Hematopoietic multipotent progenitor cell treated with erythropoietin and hydrocortisone succinate and interleukin-3 and kit ligand, for 4 days (in vitro differentiated cells): ENCODE measurements around the gene UGDH.
"Not testable (repeated sequence)": the region's sequence is repeated elsewhere in the genome, so short reads cannot be mapped to it uniquely, and the experiment has no call there.

ENCODE experiments used
- DNase-seq: peaks from one replicate; pipeline ENCODE4 v3.0.0-alpha.2; 2015

The UGDH gene

DNA sequence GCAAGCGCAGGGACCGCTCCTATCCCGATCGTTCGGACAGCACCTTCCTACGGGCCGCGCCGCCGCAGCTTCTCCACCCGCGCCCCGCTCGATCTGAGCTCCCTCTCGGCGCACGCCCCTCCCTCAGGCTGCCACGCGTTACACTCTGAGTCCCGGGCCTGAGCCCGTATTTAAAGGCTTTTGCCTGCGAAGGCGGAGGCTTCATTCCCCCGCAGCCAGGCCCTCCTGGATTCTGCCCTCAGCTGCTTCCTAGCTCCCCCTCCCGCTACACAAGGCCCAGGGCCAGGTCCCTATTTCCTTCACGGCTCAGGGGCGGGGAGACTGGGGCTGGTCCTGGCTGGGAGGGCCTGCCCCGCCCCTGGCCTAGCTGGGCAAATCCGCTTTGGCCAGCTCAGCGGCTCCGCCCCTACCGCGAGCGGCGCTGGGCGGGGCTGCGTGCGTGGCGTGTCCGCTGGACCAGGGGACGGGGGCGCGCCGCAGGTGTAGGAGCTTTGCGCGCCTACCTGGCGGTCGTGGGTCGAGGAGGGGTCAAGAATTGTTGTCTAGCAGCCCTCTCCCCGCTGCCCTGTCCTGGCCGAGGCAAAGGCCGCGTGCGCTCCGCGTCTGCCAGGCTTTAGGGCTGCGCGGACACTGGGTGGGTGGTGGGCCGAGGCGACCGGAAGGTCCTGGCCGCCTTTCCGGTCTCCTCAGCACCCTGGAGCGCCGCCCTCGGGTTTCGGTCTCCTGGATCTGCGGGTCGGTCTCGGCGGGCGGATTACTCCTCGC, at the start of gene UGDH:
UGDH (minus strand) TSS at position 144 of the 765 bp plus-strand sequence. CDS start 5,927 bp downstream, outside the sequence.
- DNase-seq: peak; percentile 98

DNA sequence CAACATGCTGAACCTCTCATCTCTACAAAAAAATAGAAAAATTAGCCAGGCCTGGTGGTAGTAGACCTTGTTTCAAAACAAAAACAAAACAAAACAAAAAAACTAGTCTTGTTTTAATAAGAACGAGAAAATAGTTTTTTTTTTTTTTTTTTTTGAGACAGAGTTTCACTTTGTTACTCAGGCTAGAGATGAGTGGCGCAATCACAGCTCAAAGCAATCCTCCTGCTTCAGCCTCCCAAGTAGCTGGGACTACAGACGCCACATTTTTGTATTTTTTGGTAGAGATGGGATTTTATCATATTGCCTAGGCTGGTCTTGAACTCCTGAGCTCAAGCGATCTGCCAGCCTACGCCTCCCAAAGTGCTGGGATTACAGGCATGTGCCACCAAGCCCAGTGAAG, 47.7 kb upstream of the UGDH start:
- DNase-seq: no peak

DNA sequence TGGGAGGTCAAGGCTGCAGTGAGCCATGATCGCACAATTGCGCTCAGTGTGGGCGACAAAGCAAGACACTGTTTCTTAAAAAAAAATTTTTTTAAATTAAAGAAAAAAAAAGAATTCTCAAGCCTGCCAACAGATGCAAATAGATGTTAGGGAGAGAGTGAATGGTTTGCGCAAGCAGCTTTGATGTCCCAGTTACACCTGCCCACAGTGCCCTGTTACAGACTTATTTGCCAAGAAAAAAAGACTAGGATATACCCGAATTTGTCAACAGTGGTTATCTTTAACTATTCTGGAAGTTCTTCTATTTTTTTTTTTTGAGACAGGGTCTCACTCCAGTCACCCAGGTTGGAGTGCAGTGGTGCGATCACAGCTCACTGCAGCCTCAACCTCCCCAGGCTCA, 44.3 kb upstream of the UGDH start:
- no peak for DNase-seq

DNA sequence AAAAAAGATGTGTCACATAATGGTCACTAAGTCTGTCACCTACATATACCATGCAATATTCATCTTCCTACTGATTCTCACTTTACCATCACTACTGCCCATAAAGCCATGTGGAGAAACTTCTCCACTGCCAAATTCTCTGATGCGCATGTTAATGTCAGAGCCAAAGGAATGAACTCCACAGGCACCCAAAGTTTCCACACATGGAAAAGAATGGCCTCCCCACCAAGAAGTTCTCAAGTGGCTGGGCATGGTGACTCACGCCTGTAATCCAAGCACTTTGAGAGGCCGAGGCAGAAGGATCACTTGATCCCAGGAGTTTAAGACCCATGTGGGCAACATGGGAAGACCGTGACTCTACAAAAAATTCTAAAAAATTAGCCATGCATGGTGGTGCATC, 43.8 kb upstream of the UGDH start:
- no peak for DNase-seq

DNA sequence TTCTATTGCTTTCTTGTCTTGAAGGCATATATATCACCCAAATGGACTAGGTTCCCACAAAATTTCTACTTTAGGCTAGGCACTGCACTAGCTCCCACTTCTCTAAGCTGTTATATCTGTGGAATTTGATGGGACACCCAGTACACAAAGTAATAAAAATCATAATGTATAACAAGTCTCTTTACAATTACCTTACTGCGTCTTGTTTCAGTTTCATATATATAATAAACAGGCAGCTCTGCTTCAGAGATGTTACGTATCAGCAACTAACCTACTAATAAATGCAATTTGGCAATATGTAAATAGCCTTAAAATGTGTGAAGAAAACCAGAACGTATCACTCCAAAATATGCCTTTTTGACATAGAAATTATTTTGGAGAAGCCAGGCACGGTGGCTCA, 42.0 kb upstream of the UGDH start:
- no peak for DNase-seq

DNA sequence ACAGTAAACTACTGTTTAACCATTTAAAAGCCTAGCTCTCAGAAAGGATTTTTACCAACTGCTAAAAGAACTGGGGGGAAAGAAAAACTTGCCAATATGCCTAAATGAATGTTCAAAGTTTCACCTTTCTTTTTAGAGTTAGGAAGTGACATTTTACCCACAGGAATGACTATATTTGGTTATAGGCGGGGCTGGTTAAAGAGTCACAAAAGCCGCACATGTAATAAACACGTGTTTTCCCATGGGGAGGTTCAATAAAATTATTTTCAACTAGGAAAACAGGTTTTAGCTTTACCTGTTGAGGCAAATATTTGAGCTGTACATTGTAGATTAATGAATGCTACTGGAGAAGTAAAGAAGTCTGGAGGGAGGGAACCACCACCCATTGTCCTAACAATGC, 41.6 kb upstream of the UGDH start:
- no peak for DNase-seq

DNA sequence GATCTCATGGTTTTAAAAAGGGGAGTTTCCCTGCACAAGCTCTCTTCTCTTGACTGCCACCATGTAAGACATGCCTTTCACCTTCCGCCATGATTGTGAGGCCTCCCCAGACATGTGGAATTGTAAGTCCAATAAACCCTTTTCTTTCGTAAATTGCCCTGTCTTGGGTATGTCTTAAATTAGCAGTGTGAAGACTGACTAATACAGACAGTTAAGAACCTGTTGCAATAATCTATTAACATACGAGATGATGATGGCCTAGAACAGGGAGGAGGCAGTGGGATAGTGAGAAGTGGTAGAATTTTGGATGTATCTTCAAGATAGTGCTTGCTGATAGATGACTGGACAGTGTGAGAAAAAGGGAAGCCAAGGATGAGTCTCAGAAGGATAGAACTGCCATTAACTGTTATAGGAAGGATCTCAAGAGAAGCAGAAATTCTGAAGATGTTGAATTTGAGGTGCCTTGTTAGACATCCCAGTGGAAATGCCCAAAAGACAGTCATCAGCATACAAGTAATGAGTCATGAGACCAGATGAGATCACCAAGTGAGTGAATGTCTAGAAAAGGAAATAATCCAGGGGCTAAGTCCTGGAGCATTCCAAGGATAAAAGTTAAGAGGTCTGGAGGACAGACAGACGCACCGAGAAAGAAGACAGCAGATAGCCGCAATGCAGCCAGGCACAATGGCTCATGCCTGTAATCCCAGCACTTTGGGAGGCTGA, 38.8 kb upstream of the UGDH start:
- no peak for DNase-seq

DNA sequence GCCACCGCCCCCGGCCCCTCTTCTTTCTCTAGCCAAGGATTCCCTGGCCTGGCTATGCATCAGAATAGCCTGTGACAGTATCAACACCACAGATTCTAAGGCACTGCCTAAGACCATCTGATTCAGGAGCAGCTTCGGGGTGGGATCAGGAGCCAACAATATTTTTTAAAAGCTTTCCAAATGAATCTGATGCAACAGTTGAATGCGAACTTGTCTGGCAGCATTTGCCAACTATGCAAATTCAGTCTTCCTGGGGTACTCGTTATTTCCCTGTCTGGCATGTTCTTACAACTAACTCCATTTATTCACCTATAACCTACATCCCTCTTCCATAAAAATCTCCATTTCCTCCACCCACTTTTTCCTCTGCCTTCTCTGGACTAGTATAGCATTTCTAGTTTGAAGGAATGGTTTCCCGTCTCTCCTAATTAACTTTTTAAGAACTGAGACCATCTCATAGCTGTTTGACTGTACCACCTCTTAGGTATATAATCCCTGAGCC, 36.2 kb upstream of the UGDH start:
- DNase-seq: no peak

GRCh38 chr4:39562792-39563191, 35.6 kb upstream of the UGDH start:
- no peak for DNase-seq

GRCh38 chr4:39559626-39560025, 32.4 kb upstream of the UGDH start:
- DNase-seq: no peak

GRCh38 chr4:39555472-39555871, 28.2 kb upstream of the UGDH start:
- no peak for DNase-seq

DNA sequence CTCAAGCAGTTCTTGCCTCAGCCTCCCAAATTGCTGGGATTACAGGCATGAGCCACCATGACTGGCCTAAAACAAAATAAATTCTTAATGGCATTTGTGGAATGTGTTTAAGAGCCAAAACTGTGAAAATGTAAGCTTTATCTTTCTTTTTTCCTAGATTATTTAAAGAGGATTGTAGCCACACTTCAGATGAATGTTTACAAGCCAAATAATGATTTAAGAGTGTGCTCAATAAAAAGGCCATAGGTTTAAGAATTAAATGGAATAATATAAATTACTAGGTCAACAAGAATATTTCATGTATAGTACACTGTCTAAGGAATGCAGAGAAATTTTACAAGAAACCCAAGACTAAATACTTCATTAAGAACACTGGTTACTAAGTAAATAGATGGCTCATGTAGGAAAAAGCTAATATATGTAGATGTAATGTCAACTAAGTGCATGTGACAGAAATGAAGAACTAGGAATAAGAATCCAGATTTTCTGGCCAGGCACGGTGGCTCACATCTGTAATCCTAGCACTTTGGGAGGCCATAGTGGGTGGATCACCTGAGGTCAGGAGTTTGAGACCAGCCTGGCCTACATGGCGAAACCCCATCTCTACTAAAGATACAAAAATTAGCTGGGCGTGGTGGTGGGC, 21.3 kb upstream of the UGDH start:
- DNase-seq: no peak

GRCh38 chr4:39544580-39545315, 17.5 kb upstream of the UGDH start:
- DNase-seq: no peak

DNA sequence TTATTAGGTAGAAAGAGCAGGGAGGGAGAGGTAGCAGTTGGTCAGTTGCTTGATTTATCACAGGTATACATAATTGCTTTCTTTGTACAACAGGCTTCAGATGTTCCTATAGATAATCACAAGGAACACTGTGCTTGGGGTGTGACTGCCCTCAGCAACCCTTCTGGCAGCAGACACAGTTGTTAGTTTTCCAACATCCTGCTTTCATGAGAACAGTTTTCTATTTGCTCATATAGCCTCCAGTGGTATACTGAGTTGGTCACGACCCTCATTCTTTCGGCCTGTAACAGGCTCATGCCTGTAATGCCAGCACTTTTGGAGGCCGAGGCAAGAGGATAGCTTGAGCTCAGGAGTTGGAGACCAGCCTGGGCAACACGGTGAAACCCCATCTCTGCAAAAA, 16.8 kb upstream of the UGDH start:
- not testable (repeated sequence) for DNase-seq

DNA sequence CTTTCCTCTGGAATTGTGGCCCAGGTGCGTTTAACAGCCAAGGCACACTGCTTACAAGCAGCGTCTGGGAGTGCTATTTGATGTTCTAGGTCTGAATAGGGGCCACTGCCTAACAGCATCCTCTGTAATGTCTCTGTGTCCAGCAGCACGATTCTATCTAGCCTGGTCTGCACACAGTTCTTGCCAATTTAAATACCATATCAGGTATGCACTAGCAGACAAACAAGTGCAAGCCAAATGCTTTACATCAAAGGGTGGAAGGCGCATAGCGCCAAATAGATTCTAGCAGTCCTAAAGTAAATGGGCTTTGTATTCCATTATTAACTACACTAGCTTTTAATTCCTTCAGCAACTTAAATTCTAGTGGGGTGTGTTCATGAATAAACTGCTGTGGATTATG, 15.8 kb upstream of the UGDH start:
- no peak for DNase-seq

- no peak for DNase-seq
Observed at GRCh38 chr4:39542611-39543012, 15.4 kb upstream of the UGDH start.

DNA sequence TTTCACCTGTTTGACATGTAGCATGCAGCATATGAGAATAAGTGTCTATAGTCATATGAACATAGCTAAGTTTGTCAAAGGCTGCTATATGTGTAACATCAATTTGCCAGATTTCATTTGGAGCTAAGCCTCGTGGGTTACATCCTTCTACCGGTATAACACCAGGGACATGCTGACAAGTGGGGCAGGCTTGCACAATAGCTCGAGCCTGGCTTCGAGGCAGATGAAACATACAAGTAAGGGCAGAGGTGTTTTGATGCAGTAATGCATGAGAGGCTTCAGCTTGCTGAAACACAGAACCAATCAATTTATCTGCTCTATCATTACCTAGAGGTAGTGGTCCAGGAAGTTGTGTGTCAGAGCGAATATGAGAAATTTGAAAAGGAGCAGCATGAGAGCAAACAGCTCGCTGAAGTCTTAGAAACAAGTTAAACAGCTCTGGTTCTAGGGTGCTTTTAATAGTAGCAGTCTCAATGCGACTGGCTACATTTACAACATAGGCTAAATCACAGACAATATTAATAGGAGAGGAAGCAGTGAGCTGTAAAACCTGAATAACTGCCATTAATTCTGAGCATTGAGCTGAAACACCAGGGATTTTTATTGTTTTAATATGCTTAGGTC, 14.9 kb upstream of the UGDH start:
- DNase-seq: no peak

GRCh38 chr4:39539089-39539611, 11.9 kb upstream of the UGDH start:
- DNase-seq: no peak

- DNase-seq: no peak
Observed at GRCh38 chr4:39533541-39533940, 6.3 kb upstream of the UGDH start.

GRCh38 chr4:39532237-39532636, 5.0 kb upstream of the UGDH start:
- not testable (repeated sequence) for DNase-seq

DNA sequence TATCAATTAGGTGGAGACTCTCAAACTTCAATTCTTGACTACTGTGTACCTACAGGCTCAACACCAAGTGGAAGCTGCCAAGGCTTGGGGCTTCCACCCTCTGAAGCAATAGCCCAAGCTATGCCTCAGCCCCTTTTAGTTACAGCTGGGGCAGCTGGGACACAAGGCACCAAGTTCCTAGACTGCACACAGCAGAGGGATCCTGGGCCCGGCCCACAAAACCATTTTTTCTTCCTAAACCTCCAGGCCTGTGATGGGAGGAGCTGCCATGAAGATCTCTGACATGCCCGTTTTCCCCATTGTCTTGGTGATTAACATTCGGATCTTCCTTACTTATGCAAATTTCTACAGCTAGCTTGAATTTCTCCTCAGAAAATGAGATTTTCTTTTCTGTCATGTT, 3.4 kb upstream of the UGDH start:
- no peak for DNase-seq

DNA sequence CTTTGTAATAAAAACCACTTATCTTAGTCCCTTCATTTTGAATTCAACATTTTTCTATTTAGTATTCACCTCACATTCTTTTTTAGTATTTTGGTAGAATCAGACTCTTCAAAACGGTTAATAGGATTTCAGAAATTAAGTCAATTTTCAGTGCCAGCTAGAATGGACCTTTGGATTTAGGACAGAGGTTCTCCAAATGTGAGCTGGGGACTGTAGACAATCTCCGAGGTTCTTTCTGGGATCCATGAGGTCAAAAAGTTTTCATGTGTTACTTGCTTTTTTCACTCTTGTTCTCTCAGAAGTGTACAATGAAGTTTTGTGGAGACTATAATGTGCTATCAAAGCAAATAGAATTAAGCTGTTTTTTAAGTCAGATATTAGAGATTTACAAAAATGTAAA, 2.3 kb upstream of the UGDH start:
- DNase-seq: no peak
